K562 (cell line): ENCODE data around the gene CLCN4. TPM values are rescaled to one million over a fixed set of nuclear protein-coding genes. Genes with fewer than 3 reads are reported as not detected.

ENCODE experiments used
- ATAC-seq: fragments of 200-7000 bp; cut with Tn5 transposase; 3 replicates; pipeline ENCODE4 v1.9.1; 2020; ENCODE audit warnings: moderate library complexity
- Bru-seq: library from RNA; stranded (reverse); fragments of 400-500 nt; gene quantifications from one replicate; lab custom pipeline; 2021; lab: Mats Ljungman, UMichigan
- BruChase-seq, 2 experiments: library from RNA; stranded (reverse); fragments of 400-500 nt; gene quantifications; one replicate each; lab custom pipeline; 2021; lab: Mats Ljungman, UMichigan
- BruUV-seq: library from RNA; stranded (reverse); fragments of 400-500 nt; replicated peaks from 2 replicates; lab custom pipeline; 2021; lab: Mats Ljungman, UMichigan
- CTCF ChIA-PET: fragments of 300-600 bp; formaldehyde crosslinking; extraction: SDS; loops from one replicate; lab custom pipeline; 2021; ENCODE audit warnings: low intra/inter-chr PET ratio; lab: Yijun Ruan, JAX
- POLR2A ChIA-PET: fragments of 300-600, 350-650 bp; sonication (Branson Sonifier 250); formaldehyde crosslinking; extraction: SDS; loops from one replicate; lab custom pipeline; 2021; ENCODE audit warnings: antibody characterized with exemption, inconsistent platforms; lab: Yijun Ruan, JAX
- DNase-seq, 4 experiments: peaks; one replicate each; pipeline versions ENCODE4 v3.0.0 to v3.0.0-alpha.2; 2011 to 2018; ENCODE audit warnings: low spot score in 3 of 4, mixed read lengths in 3 of 4; ENCODE audit errors: extremely low read depth in 1 of 4
- FAIRE-seq: peaks from 2 replicates; lab custom pipeline; 2011; peaks lifted over from hg19 to GRCh38; lab: Jason Lieb, UNC
- H2AFZ ChIP-seq: 2 replicates; pipeline ENCODE4 v1.6.0; 2011; ENCODE audit warnings: low read depth, low read length, control low read depth, inconsistent platforms
- H3K27ac ChIP-seq: fragments of 200-600 bp; 3 replicates; pipeline ENCODE4 v1.8.0; 2011; ENCODE audit warnings: low read depth, mild to moderate bottlenecking, control low read depth, inconsistent platforms, low read length, moderate library complexity, mixed read lengths; ENCODE audit errors: extremely low read depth
- H3K27me3 ChIP-seq, 2 experiments: fragments of 300-600 bp in 1 of 2; 2 replicates in 1 of 2; 3 replicates in 1 of 2; pipeline versions ENCODE4 v1.6.0 to v1.8.0; 2011; ENCODE audit warnings: inconsistent platforms in 2 of 2, low read length in 2 of 2, mild to moderate bottlenecking in 1 of 2, mixed read lengths in 1 of 2, moderate library complexity in 1 of 2; ENCODE audit not compliant: control insufficient read depth in 2 of 2, insufficient read depth in 2 of 2
- H3K36me3 ChIP-seq: fragments of 300-600 bp; 3 replicates; pipeline ENCODE4 v1.8.0; 2011; ENCODE audit warnings: mild to moderate bottlenecking, low read length, inconsistent platforms; ENCODE audit not compliant: control insufficient read depth, insufficient read depth
- H3K4me1 ChIP-seq, 2 experiments: fragments of 200-600 bp in 1 of 2; replicated peaks in 1 of 2; 2 replicates in 1 of 2; 3 replicates in 1 of 2; pipeline versions ENCODE4 v1.5.1 to v1.8.0; 2011; ENCODE audit warnings: inconsistent platforms in 2 of 2, low read length in 2 of 2, mild to moderate bottlenecking in 1 of 2, mixed read lengths in 1 of 2, moderate library complexity in 1 of 2; ENCODE audit not compliant: control insufficient read depth in 2 of 2, insufficient read depth in 2 of 2
- H3K4me2 ChIP-seq: 2 replicates; pipeline ENCODE4 v1.6.1; 2011; ENCODE audit warnings: low read length, control low read depth, inconsistent platforms, mixed read lengths; ENCODE audit not compliant: insufficient read depth
- H3K4me3 ChIP-seq: fragments of 200-600 bp; sonication (generic), shearing (Covaris generic); 2 replicates; pipeline ENCODE4 v1.5.1; 2016; ENCODE audit warnings: control low read depth, inconsistent platforms
- H3K79me2 ChIP-seq: fragments of 200-600 bp; 3 replicates; pipeline ENCODE4 v1.8.0; 2011; ENCODE audit warnings: low read length, inconsistent platforms; ENCODE audit not compliant: control insufficient read depth, insufficient read depth
- H3K9ac ChIP-seq, 2 experiments: 2 replicates each; pipeline versions ENCODE4 v1.6.0 to v1.6.1; 2011; ENCODE audit warnings: low read depth in 2 of 2, low read length in 2 of 2, control low read depth in 1 of 2, inconsistent platforms in 1 of 2, mild to moderate bottlenecking in 1 of 2, mixed read lengths in 1 of 2; ENCODE audit not compliant: insufficient read depth in 1 of 2
- H3K9me1 ChIP-seq: one replicate; pipeline ENCODE4 v1.6.0; 2011; ENCODE audit warnings: inconsistent platforms, mild to moderate bottlenecking, low read length, moderate library complexity; ENCODE audit not compliant: control insufficient read depth, insufficient read depth
- H3K9me3 ChIP-seq: replicated peaks from 2 replicates; pipeline ENCODE4 v1.5.1; 2011; ENCODE audit warnings: low read depth, low read length, inconsistent platforms; ENCODE audit not compliant: control insufficient read depth, insufficient read depth
- H4K20me1 ChIP-seq: replicated peaks from 2 replicates; pipeline ENCODE4 v1.6.1; 2011; ENCODE audit warnings: low read length, inconsistent platforms, mixed read lengths; ENCODE audit not compliant: control insufficient read depth, insufficient read depth
- ETV6 ChIP-seq, 3 experiments: fragments of 150-350 bp in 1 of 3; sonication (generic) in 1 of 3; formaldehyde crosslinking in 1 of 3; IDR thresholded peaks; 2 replicates each; pipeline versions ENCODE4 v1.6.1 to v1.8.0; 2014 to 2022; ENCODE audit warnings: borderline replicate concordance in 2 of 3, low read depth in 2 of 3, antibody characterized with exemption in 1 of 3, low read length in 1 of 3, mild to moderate bottlenecking in 1 of 3, missing genetic modification reagents in 1 of 3
- WGBS: fragments of 100-300 bp; shearing (Covaris generic); methylation state at CpG from one replicate; pipeline ENCODE4 v1.1.6; 2016; ENCODE audit warnings: low coverage, mixed read lengths; ENCODE audit not compliant: insufficient coverage; ENCODE audit errors: missing lambda C conversion rate; 5-methylcytosine and 5-hydroxymethylcytosine counted together
- in situ Hi-C: fragments of 300-500 bp; cut with MboI; formaldehyde crosslinking; loops from 4 replicates; pipeline ENCODE4 v1.15.0; 2018; ENCODE audit warnings: inconsistent platforms, mixed read lengths
- intact Hi-C: fragments of 100-400 bp; cut with micrococcal nuclease; formaldehyde crosslinking; loops from 2 replicates; pipeline ENCODE4 v1.14.2; 2022
- long read RNA-seq, 3 experiments: library from polyadenylated mRNA in 2 of 3; library from RNA in 1 of 3; unstranded in 2 of 3; stranded (forward) in 1 of 3; transcript quantifications; one replicate each; pipeline ENCODE4 v2.0.0, GENCODE V29; 2019 to 2022
- polyA minus RNA-seq, 3 experiments: library from RNA; depleted of rRNA, polyadenylated mRNA; stranded (reverse); fragments of >200 nt; gene quantifications; 2 replicates each; pipeline ENCODE4 v1.2.3, GENCODE V29; 2011
- polyA plus RNA-seq, 8 experiments: library from polyadenylated mRNA; depleted of rRNA in 4 of 8; stranded (reverse) in 5 of 8; unstranded in 3 of 8; fragments of >200 nt; fragmentation: Nextera tagmentation in 2 of 8; fragmentation: Illumina TruSeq in 1 of 8; extraction: Ambion mirVana in 2 of 8; extraction: Trizol in 1 of 8; gene quantifications; 2 replicates each; pipeline versions ENCODE4 v1.2.1 to v1.2.3, GENCODE V29; 2011 to 2014; ENCODE audit warnings: inconsistent platforms in 1 of 8, missing spikeins in 1 of 8
- total RNA-seq, 7 experiments: library from RNA; depleted of rRNA in 6 of 7; stranded (reverse); fragments of >200 nt in 6 of 7; fragmentation: Illumina TruSeq in 2 of 7; extraction: Trizol in 2 of 7; gene quantifications; 2 replicates each; pipeline versions ENCODE4 v1.2.1 to v1.2.3, GENCODE V29; 2011 to 2021; ENCODE audit warnings: low replicate concordance in 1 of 7
- TF ChIP-seq, protein P1 (sequence below): sonication (generic); formaldehyde crosslinking; IDR thresholded peaks from 2 replicates; pipeline ENCODE4 v1.5.0; 2020; ENCODE audit warnings: missing genetic modification reagents

CLCN4 gene
- total RNA-seq (2011; cell fraction: chromatin; rRNA removed; ENCODE audit: low replicate concordance) = 0.28 TPM in 1 of 2 replicates, not detected in the other
- total RNA-seq (2011; cell fraction: nucleolus; rRNA removed) = 0.26 and 0.83 TPM in 2 replicates
- 0.23 and 0.37 TPM in 2 replicates for total RNA-seq (2011; cell fraction: nucleoplasm; rRNA removed)
- total RNA-seq (2014; rRNA removed) (0.05 and 0.12 TPM in 2 replicates), total RNA-seq (2014; rRNA removed; fragmentation: Illumina TruSeq; extraction: Trizol) (0.06 and 0.11 TPM in 2 replicates), total RNA-seq (2015; rRNA removed; fragmentation: Illumina TruSeq; extraction: Trizol) (0.04 and 0.11 TPM in 2 replicates), total RNA-seq (2021) (0.11 TPM in 2 replicates), polyA plus RNA-seq (2011; rRNA removed) (0.01 and 0.08 TPM in 2 replicates), polyA plus RNA-seq (2014; fragmentation: Illumina TruSeq; extraction: Trizol) (0.09 and 0.11 TPM in 2 replicates), polyA plus RNA-seq (2014; fragmentation: Nextera tagmentation; extraction: Ambion mirVana) (under 1 TPM; 0.03 to 0.24 TPM), polyA plus RNA-seq (2014; rRNA removed) (0.08 TPM in 1 of 2 replicates, not detected in the other), polyA minus RNA-seq (2011; rRNA and poly(A)+ RNA removed) (0.12 and 0.46 TPM in 2 replicates), Bru-seq, nascent RNA (percentile 22 among the genes with signal in this experiment), BruChase-seq, experiment 1, labeled RNA remaining after a 2-hour chase (percentile 23 among the genes with signal in this experiment), BruChase-seq, experiment 2, labeled RNA remaining after a 6-hour chase (percentile 21 among the genes with signal in this experiment)
- 0.03 and 0.38 TPM in 2 replicates for polyA plus RNA-seq (2011; cell fraction: cytosol; rRNA removed)
- polyA plus RNA-seq (2011; cell fraction: nucleus; rRNA removed) = 0.03 and 0.13 TPM in 2 replicates
- 0.16 and 0.26 TPM in 2 replicates for polyA plus RNA-seq (2012)
- 0.10 TPM in 1 of 2 replicates, not detected in the other for polyA minus RNA-seq (2011; cell fraction: cytosol; rRNA and poly(A)+ RNA removed)
- polyA minus RNA-seq (2011; cell fraction: nucleus; rRNA and poly(A)+ RNA removed) = under 0.01 and 0.11 TPM in 2 replicates
- long read RNA-seq, experiment 1, partial matches to known transcripts = 0 of 1 reads
- long read RNA-seq, experiment 1, other reads (novel, unspliced or antisense) = 1 of 1 reads
- long read RNA-seq, experiment 2, full-length matches to known transcripts = 1 of 3 reads
- long read RNA-seq, experiment 2, partial matches to known transcripts = 0 of 3 reads
- long read RNA-seq, experiment 2, other reads (novel, unspliced or antisense) = 2 of 3 reads
- long read RNA-seq, experiment 3 = 0 reads

DNA sequence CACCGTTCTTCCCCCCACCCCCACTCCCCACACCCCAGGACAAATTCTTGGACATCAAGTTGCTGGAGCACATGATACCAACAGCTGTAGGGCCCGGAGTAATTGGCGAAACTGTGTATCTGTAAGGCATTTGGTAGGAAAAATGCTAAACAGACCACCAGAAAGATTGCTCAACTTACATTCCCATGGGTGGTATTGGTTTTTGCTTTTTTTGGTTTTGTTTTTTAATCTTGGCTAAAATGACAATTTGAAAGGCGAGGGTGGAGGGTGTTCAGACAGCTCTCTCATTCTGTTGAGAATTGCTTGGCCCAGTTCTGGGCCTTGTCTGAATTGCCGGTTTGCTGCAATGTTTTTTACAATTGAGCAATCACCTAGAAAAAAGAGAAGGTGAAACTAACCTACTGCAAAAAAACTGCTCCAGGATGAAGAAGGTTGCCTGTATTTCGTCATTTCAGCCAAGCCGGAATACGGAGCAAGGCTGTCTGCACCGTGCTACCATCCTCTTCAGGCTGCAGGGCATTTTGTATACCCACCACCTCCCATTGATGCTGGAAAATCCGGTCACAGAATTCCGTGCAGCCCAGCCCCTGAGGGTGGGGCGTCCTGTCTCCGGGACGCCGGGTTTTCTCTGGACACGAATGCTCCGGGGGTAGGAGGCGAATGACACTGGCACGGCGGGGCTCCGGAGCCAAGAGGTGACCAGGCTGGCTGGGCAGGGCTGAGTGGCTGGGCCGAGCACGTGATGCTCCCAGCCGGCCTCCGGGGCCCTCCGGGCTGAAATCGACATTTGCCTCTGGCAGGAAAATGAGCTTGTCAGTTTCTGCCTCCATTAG, at the start of gene CLCN4:
Gene CLCN4, plus strand, starts transcription at position 777 of the 833 bp plus-strand sequence. CDS start 28,058 bp downstream, outside the sequence.
- WGBS = 39% methylated on average over 17 of the region's 27 CpGs
- Histone ChIP-seq H3K79me2 (no peaks in the 10 kb centered on the region), H3K27ac (no peak within 1 kb of the TSS), H3K36me3 (no peaks in the 10 kb centered on the region), H3K4me3 (no peak within 1 kb of the TSS), H3K9ac (no peak within 1 kb of the TSS; a peak in 1 of 4 replicates), H3K9me1 (no peaks in the 10 kb centered on the region), H3K4me1 (peaks cover 13 to 19% of the 10 kb centered on the region in 2 experiments; a peak in 4 of 5 replicates), H2AFZ (no peak within 1 kb of the TSS), H3K9me3 (no peaks in the 10 kb centered on the region), H3K27me3 (no peaks in the 10 kb centered on the region), H4K20me1 (no peaks in the 10 kb centered on the region), H3K4me2 (no peak within 1 kb of the TSS)
- no TSS peak for BruUV-seq
- CTCF ChIA-PET = no interaction called here
- DNase-seq (no peak), ATAC-seq (no peak), FAIRE-seq (no peak)
- intact Hi-C loops (no loop called here), in situ Hi-C loops (no loop called here)
- TF ChIP-seq, protein P1, sequence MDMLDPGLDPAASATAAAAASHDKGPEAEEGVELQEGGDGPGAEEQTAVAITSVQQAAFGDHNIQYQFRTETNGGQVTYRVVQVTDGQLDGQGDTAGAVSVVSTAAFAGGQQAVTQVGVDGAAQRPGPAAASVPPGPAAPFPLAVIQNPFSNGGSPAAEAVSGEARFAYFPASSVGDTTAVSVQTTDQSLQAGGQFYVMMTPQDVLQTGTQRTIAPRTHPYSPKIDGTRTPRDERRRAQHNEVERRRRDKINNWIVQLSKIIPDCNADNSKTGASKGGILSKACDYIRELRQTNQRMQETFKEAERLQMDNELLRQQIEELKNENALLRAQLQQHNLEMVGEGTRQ (CRISPR knock-in tag) = peak; percentile 36
- TF ChIP-seq ETV6 (IDR thresholded peaks at IDR 0.05; ENCODE audit: borderline replicate concordance in 1 of 2, low read depth in 2 of 2, low read length in 1 of 2) (no peak), ETV6 (CRISPR knock-in tag; IDR thresholded peaks at IDR 0.05; ENCODE audit: borderline replicate concordance) (no peak)
- TF ChIP-seq, all 486 proteins: peak for 1
- POLR2A ChIA-PET = no interaction called here
